Suprapubic skin (tissue), 4 donors: Measurements from ENCODE around the gene CYFIP1. TPM values are rescaled to one million over a fixed set of nuclear protein-coding genes. Genes with fewer than 3 reads are reported as not detected.

Experiments used
- DNase-seq, 2 donors: peaks; one replicate each; pipeline ENCODE4 v3.0.0-alpha.2; 2019; ENCODE audit warnings: low spot score in 2 of 2
- H3K27ac ChIP-seq: fragments of 200-600 bp; sonication (generic); one replicate; pipeline ENCODE4 v1.5.1; 2019
- H3K27me3 ChIP-seq: fragments of 200-600 bp; sonication (generic); one replicate; pipeline ENCODE4 v1.5.1; 2019
- H3K36me3 ChIP-seq: fragments of 200-600 bp; sonication (generic); one replicate; pipeline ENCODE4 v1.5.1; 2019
- H3K4me1 ChIP-seq: fragments of 200-600 bp; sonication (generic); one replicate; pipeline ENCODE4 v1.5.1; 2019
- H3K4me3 ChIP-seq: fragments of 200-600 bp; sonication (generic); one replicate; pipeline ENCODE4 v1.5.1; 2019; ENCODE audit warnings: mild to moderate bottlenecking
- H3K9me3 ChIP-seq: fragments of 200-600 bp; sonication (generic); one replicate; pipeline ENCODE4 v1.5.1; 2019
- CTCF ChIP-seq, 2 donors: fragments of 200-600 bp in 1 of 2; fragments of 450-650 bp in 1 of 2; sonication (generic) in 1 of 2; IDR thresholded peaks; one replicate each; pipeline ENCODE4 v1.5.1; 2016 to 2019; ENCODE audit warnings: antibody characterized with exemption in 2 of 2, mild to moderate bottlenecking in 1 of 2, moderate library complexity in 1 of 2
- EP300 ChIP-seq: sonication (generic); formaldehyde crosslinking; IDR thresholded peaks from one replicate; pipeline ENCODE4 v1.6.1; 2017; ENCODE audit warnings: antibody characterized with exemption
- POLR2A ChIP-seq, 2 donors: fragments of 450-650 bp; IDR thresholded peaks; one replicate each; pipeline ENCODE4 v1.6.1; 2017; ENCODE audit warnings: antibody characterized with exemption in 2 of 2, mild to moderate bottlenecking in 2 of 2, moderate library complexity in 2 of 2
- POLR2AphosphoS5 ChIP-seq, 3 donors: sonication (generic); formaldehyde crosslinking; IDR thresholded peaks; one replicate each; pipeline ENCODE4 v1.6.1; 2017; ENCODE audit warnings: antibody characterized with exemption in 3 of 3
- WGBS: methylation state at CpG from one replicate; pipeline ENCODE4 v1.1.5; 2018; 5-methylcytosine and 5-hydroxymethylcytosine counted together
- total RNA-seq, 4 donors: library from RNA; depleted of rRNA; stranded (reverse); fragments of >200 nt; gene quantifications; one replicate each; pipeline ENCODE4 v1.1.0, GENCODE V29; 2016

CYFIP1 gene
- total RNA-seq, 4 donors from 2014 or later: 77.5 to 106 (median 99.4) TPM

DNA sequence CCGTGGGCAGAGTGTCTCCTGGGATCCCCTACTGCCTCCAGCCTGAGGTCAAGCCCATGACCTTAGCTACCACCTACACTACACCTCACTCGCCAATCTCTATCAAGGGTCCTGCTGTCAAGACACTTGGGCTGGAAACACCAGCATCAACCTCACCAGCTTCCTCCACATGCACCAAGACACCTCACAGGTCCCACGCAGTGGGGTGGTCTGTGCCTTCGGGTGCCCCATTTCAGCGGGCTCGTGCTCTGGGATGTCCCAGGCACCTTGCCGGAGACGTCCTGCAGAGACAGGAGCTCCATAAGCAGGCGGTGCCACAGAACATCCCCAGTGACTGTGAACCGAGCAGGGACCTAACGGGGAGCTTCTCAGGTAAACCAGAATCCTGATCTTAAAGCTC is 20.0 kb downstream of the CYFIP1 start:
- H3K9me3 ChIP-seq: no peaks in the 10 kb centered on the region
- H3K36me3 ChIP-seq: no peaks in the 10 kb centered on the region
- TF ChIP-seq CTCF (IDR thresholded peaks at IDR 0.05): no peak
- TF ChIP-seq POLR2AphosphoS5 (IDR thresholded peaks at IDR 0.05): no peak
- no peak for TF ChIP-seq POLR2A (IDR thresholded peaks at IDR 0.05)
- TF ChIP-seq EP300: no peak
- DNase-seq: peak in 1 of 2 donors; percentile 45
- 95% methylated on average over 7 of the region's 11 CpGs for WGBS
- no peak overlapping the region for H3K27ac ChIP-seq
- peaks cover 59% of the 10 kb centered on the region for H3K4me1 ChIP-seq
- no peak overlapping the region for H3K4me3 ChIP-seq
- H3K27me3 ChIP-seq: no peaks in the 10 kb centered on the region

DNA sequence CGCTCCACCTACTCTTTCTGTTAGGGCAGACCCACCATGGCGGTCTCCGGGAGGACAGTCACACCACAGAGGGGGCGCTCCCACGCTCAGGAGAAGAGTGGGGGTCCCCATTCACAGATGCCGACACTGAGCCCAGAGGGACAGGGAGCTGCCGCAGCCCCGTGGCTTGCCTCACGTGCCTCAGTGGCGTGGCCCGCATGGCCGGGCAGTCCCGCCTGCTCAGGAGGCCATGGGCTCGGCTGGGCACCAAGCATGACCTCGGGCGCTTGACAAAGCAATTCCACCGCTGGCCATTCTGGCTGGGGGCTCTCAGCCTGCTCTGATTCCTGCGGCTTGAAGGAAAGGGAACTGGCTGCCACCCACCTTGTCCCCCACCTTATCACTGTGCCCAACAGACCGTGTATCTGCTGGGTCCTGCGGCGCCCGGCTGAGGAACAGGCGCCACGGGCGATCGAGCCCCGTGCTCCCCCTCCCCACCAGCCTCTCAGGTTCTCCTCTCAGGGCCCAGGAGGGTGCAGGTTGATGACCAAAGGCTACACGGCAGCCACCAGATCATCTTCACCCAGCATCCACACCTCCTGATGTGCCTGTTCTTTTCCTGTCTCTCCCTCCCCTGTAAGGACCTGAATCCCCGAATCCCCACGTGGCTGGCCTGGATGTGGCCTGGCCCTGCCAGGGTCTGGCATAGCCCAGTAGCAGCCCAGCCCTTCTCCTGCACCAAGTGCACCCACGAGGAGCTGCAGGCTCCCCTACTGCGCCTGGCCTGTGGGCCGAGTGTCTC is 20.7 kb downstream of the CYFIP1 start:
- Histone ChIP-seq H3K27ac (no peak overlapping the region), H3K9me3 (no peaks in the 10 kb centered on the region), H3K36me3 (no peaks in the 10 kb centered on the region), H3K4me1 (peaks cover 60% of the 10 kb centered on the region), H3K27me3 (no peaks in the 10 kb centered on the region), H3K4me3 (no peak overlapping the region)
- WGBS: 93% methylated on average over 16 of the region's 33 CpGs
- TF ChIP-seq EP300: no peak
- no peak for TF ChIP-seq POLR2AphosphoS5 (IDR thresholded peaks at IDR 0.05)
- TF ChIP-seq POLR2A (IDR thresholded peaks at IDR 0.05): no peak
- TF ChIP-seq CTCF (IDR thresholded peaks at IDR 0.05): no peak
- DNase-seq: peak in 1 of 2 donors; percentile 60

GRCh38 chr15:22958487-22959280 is 21.5 kb downstream of the CYFIP1 start:
- peak in 1 of 2 donors; percentile 55 for DNase-seq
- Histone ChIP-seq H3K27ac (no peak overlapping the region), H3K4me1 (peaks cover 51% of the 10 kb centered on the region), H3K9me3 (no peaks in the 10 kb centered on the region), H3K27me3 (no peaks in the 10 kb centered on the region), H3K36me3 (no peaks in the 10 kb centered on the region), H3K4me3 (no peak overlapping the region)
- 82% methylated on average over 16 of the region's 16 CpGs for WGBS
- no peak for TF ChIP-seq POLR2AphosphoS5 (IDR thresholded peaks at IDR 0.05)
- no peak for TF ChIP-seq EP300
- no peak for TF ChIP-seq POLR2A (IDR thresholded peaks at IDR 0.05)
- no peak for TF ChIP-seq CTCF (IDR thresholded peaks at IDR 0.05)

GRCh38 chr15:22956978-22957260 is 23.2 kb downstream of the CYFIP1 start:
- peak in 1 of 2 donors; percentile 22 for DNase-seq
- peaks cover 54% of the 10 kb centered on the region for H3K4me1 ChIP-seq
- H3K27ac ChIP-seq: no peak overlapping the region
- H3K4me3 ChIP-seq: no peak overlapping the region
- H3K36me3 ChIP-seq: no peaks in the 10 kb centered on the region
- WGBS: 95% methylated on average over 14 of the region's 14 CpGs
- no peaks in the 10 kb centered on the region for H3K27me3 ChIP-seq
- H3K9me3 ChIP-seq: no peaks in the 10 kb centered on the region
- TF ChIP-seq CTCF (IDR thresholded peaks at IDR 0.05) (no peak), POLR2A (IDR thresholded peaks at IDR 0.05) (no peak), EP300 (no peak), POLR2AphosphoS5 (IDR thresholded peaks at IDR 0.05) (no peak)
